Activated T-cell treated with anti-CD3 and anti-CD28 coated beads for 4 hours (primary cell): ENCODE results near the gene INHBA.

ENCODE experiments used
- DNase-seq: peaks from one replicate; pipeline ENCODE4 v3.0.0-alpha.2; 2020

INHBA gene

DNA sequence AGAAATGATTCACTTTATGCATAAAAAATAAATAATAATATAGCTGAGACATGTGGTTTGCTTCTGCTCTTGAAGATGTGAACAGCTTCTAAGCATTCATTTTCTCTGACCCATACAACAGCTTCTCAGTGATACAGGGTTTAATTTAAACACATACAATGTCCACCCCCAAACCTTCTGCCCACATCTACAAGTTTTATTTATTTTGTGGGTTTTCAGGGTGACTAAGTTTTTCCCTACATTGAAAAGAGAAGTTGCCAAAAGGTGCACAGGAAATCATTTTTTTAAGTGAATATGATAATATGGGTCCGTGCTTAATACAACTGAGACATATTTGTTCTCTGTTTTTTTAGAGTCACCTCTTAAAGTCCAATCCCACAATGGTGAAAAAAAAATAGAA is 17.2 kb downstream of the INHBA start:
- no peak for DNase-seq

GRCh38 chr7:41682422-41682821 is 20.5 kb downstream of the INHBA start:
- no peak for DNase-seq

DNA sequence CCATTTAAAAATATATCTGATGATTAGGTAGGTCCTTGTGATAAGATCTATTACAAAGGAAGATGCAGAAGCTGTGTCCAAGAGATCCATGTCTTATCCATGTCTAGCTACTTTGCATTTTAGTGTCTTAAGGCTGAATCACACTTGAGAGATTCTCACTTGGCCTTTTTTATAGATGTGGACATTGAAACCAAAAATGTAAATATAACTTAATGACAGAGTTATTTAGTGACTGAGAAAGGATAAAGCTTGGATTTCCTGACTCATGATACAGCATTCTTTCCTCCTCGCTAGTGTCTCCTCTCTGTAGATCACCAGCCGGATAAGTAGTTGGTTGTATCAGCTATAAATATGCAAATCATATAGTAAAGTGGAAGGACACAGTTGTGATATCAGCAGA is 23.3 kb downstream of the INHBA start:
- no peak for DNase-seq

DNA sequence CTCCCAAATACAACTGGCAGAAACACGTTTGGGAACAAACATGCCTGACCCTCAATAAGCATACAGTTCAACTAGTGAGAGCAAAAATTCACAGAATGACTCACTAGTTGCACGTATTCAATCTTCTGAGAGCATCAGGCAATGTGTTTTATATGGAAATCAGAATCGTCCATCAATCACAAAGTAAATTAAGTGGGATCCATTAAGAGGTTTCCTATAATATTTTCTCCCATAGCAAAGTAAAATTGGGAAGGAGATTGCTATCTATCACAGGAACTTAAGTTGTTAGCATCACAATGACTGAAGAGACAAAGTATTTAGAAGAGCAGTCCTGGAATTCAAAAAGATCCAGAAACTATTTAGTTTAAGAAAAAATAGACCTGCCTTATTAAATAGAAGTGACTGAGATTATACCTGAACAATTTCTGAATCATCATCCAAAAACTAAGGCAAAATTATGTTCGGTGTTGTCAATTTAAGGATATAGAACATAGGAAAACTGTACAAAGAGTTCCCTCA is 28.3 kb downstream of the INHBA start:
- no peak for DNase-seq

DNA sequence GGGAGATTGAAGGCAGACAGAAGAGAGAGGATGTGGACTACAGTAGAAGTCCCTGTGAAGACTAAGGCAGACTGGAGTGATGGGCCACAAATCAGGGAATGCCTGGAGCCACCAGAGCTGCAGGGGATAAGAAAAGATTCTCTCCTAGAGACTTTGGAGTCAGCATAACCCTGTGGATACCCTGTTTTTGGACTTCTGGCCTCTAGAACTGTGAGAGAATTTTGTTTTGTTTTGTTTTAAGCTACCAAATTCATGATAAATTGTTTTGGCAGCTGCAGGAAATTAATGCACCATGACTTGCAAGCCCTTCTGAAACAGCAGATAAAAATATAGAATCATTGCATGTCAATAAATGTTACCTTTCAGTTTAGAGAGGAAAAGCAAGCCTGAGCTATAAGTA is 41.3 kb downstream of the INHBA start:
- DNase-seq = no peak

GRCh38 chr7:41659539-41659938 is 43.4 kb downstream of the INHBA start:
- DNase-seq = no peak

DNA sequence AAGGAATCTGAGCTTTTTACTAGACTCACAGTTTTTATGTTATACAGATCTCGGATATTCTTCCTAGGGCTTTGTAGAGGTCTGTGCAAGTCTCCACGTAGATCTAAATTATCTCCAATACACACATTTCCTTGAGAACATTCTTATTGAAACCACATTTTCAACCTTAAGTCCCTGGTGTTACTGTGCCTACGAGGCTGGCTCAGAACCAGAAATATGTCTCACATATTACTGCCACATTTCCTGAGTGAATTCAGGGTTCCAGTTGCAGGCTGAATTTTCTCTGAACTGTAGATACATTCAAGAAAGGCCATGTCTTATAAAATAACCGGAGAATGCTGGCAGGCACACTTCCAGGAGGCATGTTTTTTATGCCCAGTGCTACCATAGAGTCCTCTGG is 46.5 kb downstream of the INHBA start:
- no peak for DNase-seq

GRCh38 chr7:41655426-41655825 is 47.5 kb downstream of the INHBA start:
- DNase-seq = no peak

- DNase-seq = no peak
Observed at GRCh38 chr7:41652267-41652666, 50.6 kb downstream of the INHBA start.

DNA sequence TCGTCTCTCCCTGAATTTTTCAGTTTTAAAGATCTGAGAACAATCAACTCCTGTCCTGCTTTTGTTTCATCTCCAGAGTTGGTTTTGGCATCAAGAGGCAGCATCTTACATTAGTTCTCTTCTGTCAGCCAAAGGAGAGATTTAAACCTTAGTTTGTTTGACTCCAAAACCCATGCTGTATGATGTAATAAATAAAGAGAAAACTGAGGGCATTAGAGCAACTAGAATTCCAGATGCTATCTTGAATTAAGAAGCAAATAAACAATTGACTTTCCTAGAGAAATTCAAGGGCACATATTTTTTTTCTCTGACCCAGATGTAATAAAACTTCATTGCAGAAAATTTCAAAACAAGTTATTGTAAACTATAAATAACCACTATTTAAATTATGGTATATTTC is 54.4 kb downstream of the INHBA start:
- DNase-seq = no peak

DNA sequence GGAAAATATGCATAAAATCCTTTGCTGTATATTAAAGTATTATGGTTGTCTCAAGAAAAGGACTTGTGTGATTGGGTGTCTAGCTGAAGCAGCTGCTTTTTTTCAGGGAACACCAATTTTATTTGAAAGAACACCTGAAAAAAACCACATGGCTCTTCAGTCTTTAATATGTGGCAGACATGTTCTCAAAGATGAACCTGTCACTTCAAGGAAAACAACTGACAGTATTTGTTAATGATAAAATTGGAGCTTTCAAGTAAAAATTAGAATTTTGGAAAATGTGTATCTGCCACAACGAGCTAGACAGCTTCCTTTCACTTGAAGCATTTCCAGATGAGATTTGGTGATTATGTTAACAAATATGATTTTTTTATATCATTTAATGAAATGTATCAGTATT is 59.3 kb downstream of the INHBA start:
- DNase-seq = no peak

DNA sequence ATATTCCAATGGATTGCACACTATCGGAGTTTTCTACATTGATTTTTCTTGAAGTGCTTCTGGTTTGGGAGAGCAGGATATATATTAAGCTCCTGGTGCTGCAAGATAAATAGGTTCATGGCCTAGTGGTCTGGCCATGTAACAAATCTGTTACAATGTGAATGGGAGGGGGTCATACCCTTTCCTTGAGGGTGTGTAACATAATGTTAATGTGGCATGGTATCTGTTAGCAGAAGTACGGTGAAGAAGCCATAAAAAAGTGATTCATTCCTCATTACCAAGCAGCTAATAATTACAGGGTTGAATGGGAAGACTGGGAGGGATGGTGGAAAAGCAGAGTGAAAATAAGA is 61.2 kb downstream of the INHBA start:
- DNase-seq = no peak

DNA sequence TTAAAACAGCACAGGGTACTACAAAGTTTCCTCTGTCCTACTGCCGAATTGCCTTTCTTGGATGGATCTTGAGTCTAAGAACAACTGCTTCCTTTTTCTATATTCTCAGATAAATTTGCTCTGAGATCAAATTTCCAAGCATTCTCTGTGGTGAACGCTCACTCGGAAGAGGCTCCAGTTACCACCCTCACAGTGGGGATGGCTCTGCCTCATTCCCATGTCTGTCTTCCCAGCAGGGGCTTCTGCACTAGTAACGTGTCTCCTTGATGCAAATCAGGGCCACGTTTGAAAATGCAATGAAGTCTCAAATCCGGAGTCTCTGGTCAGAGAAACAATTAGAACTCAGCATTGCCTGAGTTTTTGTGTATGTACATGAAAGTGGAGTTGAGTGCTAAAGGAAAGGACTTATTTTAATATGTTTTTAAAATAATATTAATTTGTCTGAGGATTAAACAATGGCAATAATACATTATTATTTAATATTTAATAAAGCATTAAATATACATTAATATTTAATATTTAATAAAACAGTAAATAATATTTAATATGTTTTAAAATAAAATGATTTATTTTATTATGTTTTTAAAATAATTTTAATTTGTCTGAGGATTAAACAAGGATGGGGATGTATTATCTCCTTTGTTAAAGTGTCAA is 61.8 kb downstream of the INHBA start:
- DNase-seq = no peak

GRCh38 chr7:41640487-41640886 is 62.4 kb downstream of the INHBA start:
- DNase-seq = no peak

- no peak for DNase-seq
Observed at GRCh38 chr7:41637049-41637448, 65.8 kb downstream of the INHBA start.
